GM18505 (cell line): ENCODE results near the gene ACKR3.

Source experiments
- ATAC-seq: cut with Tn5 transposase; IDR thresholded peaks from one replicate; pipeline ENCODE4 v1.9.1; 2021; ENCODE audit not compliant: unreplicated experiment
- POLR2A ChIP-seq: IDR thresholded peaks from 4 replicates; pipeline ENCODE4 v1.6.1; 2011; ENCODE audit warnings: borderline replicate concordance; ENCODE audit not compliant: insufficient read depth, insufficient read length; ENCODE audit errors: extremely low read depth

The ACKR3 gene

GRCh38 chr2:236607471-236608187 lies 38.0 kb downstream of the ACKR3 start:
- no peak for ATAC-seq
- no peak for TF ChIP-seq POLR2A

- no peak for TF ChIP-seq POLR2A
Measured at GRCh38 chr2:236608188-236608525, 38.5 kb downstream of the ACKR3 start.

GRCh38 chr2:236608710-236609109 lies 39.1 kb downstream of the ACKR3 start:
- no peak for ATAC-seq
- no peak for TF ChIP-seq POLR2A

More at GRCh38 chr2:236608188-236608525, 38.5 kb downstream of the ACKR3 start:
- ATAC-seq: no peak

GRCh38 chr2:236610991-236611821 lies 41.6 kb downstream of the ACKR3 start:
- ATAC-seq: no peak
- no peak for TF ChIP-seq POLR2A

GRCh38 chr2:236612737-236613136 lies 43.1 kb downstream of the ACKR3 start:
- TF ChIP-seq POLR2A: no peak

GRCh38 chr2:236613612-236614011 lies 44.0 kb downstream of the ACKR3 start:
- ATAC-seq: no peak
- TF ChIP-seq POLR2A: no peak

More at GRCh38 chr2:236612737-236613136, 43.1 kb downstream of the ACKR3 start:
- ATAC-seq: no peak

GRCh38 chr2:236614551-236614950 lies 44.9 kb downstream of the ACKR3 start:
- ATAC-seq: no peak
- TF ChIP-seq POLR2A: no peak

GRCh38 chr2:236616031-236616430 lies 46.4 kb downstream of the ACKR3 start:
- ATAC-seq: no peak
- TF ChIP-seq POLR2A: no peak

GRCh38 chr2:236616624-236617023 lies 47.0 kb downstream of the ACKR3 start:
- no peak for TF ChIP-seq POLR2A
- no peak for ATAC-seq

- no peak for TF ChIP-seq POLR2A
- no peak for ATAC-seq
Measured at GRCh38 chr2:236617221-236617737, 47.7 kb downstream of the ACKR3 start.

- ATAC-seq: no peak
- no peak for TF ChIP-seq POLR2A
Measured at GRCh38 chr2:236617796-236618195, 48.2 kb downstream of the ACKR3 start.

GRCh38 chr2:236618370-236618769 lies 48.7 kb downstream of the ACKR3 start:
- no peak for TF ChIP-seq POLR2A
- ATAC-seq: no peak

GRCh38 chr2:236619910-236620612 lies 50.4 kb downstream of the ACKR3 start:
- no peak for TF ChIP-seq POLR2A
- no peak for ATAC-seq
